ENCODE data around the gene CCL14. TPM values are rescaled to one million over a fixed set of nuclear protein-coding genes. Genes with fewer than 3 reads are reported as not detected.

CCL14 gene
- total and polyA plus RNA-seq, 2 of the 13 experiments (the other 11 are each of a cell fraction or from before 2014, with no cell fraction given): 1.1 to 1.7 TPM

DNA sequence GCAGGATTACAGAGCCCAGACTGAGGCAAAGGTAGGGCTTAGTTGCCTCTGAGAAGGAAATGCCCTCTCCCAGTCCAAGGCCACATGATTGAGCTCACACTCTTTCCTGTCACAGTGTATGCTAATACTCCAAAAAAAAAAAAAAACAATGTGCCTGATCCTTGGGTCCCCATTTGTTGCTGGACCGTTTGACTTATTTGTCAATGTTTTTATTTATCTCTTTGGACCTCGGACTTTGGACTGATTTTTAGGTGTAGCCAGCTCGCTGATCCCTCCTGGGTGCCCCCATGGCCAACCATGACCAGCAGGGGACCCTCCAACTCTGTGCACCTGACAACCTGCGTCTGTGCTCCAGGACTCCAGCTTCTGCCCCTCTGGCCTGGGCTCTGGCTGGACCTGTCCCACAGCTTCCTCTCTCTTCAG is 4.6 kb downstream of the CCL14 start (continued):
- TF ChIP-seq, protein P1, sequence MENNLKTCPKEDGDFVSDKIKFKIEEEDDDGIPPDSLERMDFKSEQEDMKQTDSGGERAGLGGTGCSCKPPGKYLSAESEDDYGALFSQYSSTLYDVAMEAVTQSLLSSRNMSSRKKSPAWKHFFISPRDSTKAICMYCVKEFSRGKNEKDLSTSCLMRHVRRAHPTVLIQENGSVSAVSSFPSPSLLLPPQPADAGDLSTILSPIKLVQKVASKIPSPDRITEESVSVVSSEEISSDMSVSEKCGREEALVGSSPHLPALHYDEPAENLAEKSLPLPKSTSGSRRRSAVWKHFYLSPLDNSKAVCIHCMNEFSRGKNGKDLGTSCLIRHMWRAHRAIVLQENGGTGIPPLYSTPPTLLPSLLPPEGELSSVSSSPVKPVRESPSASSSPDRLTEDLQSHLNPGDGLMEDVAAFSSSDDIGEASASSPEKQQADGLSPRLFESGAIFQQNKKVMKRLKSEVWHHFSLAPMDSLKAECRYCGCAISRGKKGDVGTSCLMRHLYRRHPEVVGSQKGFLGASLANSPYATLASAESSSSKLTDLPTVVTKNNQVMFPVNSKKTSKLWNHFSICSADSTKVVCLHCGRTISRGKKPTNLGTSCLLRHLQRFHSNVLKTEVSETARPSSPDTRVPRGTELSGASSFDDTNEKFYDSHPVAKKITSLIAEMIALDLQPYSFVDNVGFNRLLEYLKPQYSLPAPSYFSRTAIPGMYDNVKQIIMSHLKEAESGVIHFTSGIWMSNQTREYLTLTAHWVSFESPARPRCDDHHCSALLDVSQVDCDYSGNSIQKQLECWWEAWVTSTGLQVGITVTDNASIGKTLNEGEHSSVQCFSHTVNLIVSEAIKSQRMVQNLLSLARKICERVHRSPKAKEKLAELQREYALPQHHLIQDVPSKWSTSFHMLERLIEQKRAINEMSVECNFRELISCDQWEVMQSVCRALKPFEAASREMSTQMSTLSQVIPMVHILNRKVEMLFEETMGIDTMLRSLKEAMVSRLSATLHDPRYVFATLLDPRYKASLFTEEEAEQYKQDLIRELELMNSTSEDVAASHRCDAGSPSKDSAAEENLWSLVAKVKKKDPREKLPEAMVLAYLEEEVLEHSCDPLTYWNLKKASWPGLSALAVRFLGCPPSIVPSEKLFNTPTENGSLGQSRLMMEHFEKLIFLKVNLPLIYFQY (CRISPR knock-in tag; IDR thresholded peaks at IDR 0.05; ENCODE audit: borderline replicate concordance): no peak
- TF ChIP-seq SP5 (CRISPR knock-in tag; IDR thresholded peaks at IDR 0.05; ENCODE audit: borderline replicate concordance, low read depth): 0 out of 2 replicates have a peak, but pooled peaks have one; percentile 11
- TF ChIP-seq BRD4 (CRISPR knock-in tag; IDR thresholded peaks at IDR 0.05): no peak
- TF ChIP-seq ZNF292 (CRISPR knock-in tag; IDR thresholded peaks at IDR 0.05; ENCODE audit: borderline replicate concordance, low read depth): no peak
- peak; percentile 67; the same call in 1 of the 2 replicates for TF ChIP-seq LCORL (IDR thresholded peaks at IDR 0.05)
- peak; percentile 61; the same call in 1 of the 2 replicates for TF ChIP-seq LCORL (CRISPR knock-in tag; IDR thresholded peaks at IDR 0.05)
- no peak for TF ChIP-seq MBNL3 (CRISPR knock-in tag; conservative IDR thresholded peaks at IDR 0.05)
- no peak for TF ChIP-seq HNRNPLL (IDR thresholded peaks at IDR 0.05; ENCODE audit: low read depth, low read length, poor library complexity, severe bottlenecking)
- no peak for TF ChIP-seq BATF2 (CRISPR knock-in tag; IDR thresholded peaks at IDR 0.05)
- no peak for TF ChIP-seq ARNT (IDR thresholded peaks at IDR 0.05)
- TF ChIP-seq SOX5 (CRISPR knock-in tag; IDR thresholded peaks at IDR 0.05; ENCODE audit: borderline replicate concordance): peak; percentile 76; the same call in 1 of the 2 replicates
- TF ChIP-seq ZFP82 (CRISPR knock-in tag; IDR thresholded peaks at IDR 0.05; ENCODE audit: borderline replicate concordance): no peak
- TF ChIP-seq XRCC5 (optimal IDR thresholded peaks at IDR 0.05; ENCODE audit: low read length): no peak
- TF ChIP-seq ZNF607 (CRISPR knock-in tag; IDR thresholded peaks at IDR 0.05; ENCODE audit: borderline replicate concordance): no peak
- TF ChIP-seq ZNF687 (CRISPR knock-in tag; IDR thresholded peaks at IDR 0.05): peak; percentile 53
- no peak for TF ChIP-seq ZBTB46 (CRISPR knock-in tag; IDR thresholded peaks at IDR 0.05; ENCODE audit: borderline replicate concordance)
- TF ChIP-seq ATF1 (CRISPR knock-in tag; IDR thresholded peaks at IDR 0.05): no peak
- TF ChIP-seq CHCHD3 (CRISPR knock-in tag; IDR thresholded peaks at IDR 0.05): no peak
- no peak for TF ChIP-seq TAF1 (CRISPR knock-in tag; IDR thresholded peaks at IDR 0.05)
- TF ChIP-seq, protein P2, sequence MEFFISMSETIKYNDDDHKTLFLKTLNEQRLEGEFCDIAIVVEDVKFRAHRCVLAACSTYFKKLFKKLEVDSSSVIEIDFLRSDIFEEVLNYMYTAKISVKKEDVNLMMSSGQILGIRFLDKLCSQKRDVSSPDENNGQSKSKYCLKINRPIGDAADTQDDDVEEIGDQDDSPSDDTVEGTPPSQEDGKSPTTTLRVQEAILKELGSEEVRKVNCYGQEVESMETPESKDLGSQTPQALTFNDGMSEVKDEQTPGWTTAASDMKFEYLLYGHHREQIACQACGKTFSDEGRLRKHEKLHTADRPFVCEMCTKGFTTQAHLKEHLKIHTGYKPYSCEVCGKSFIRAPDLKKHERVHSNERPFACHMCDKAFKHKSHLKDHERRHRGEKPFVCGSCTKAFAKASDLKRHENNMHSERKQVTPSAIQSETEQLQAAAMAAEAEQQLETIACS (CRISPR knock-in tag; IDR thresholded peaks at IDR 0.05): no peak
